ENCODE data around the gene CDKAL1.

GRCh38 chr6:20700375-20700774 is 166.1 kb downstream of the CDKAL1 start:
- TF ChIP-seq GATA2 (IDR thresholded peaks at IDR 0.05; ENCODE audit: low read depth, low read length) (no peak), GATA3 (IDR thresholded peaks at IDR 0.05; ENCODE audit: low read depth, low read length) (no peak)

Data from SH-SY5Y (cell line).